ENCODE results near the gene LCE1F. TPM values are rescaled to one million over a fixed set of nuclear protein-coding genes. Genes with fewer than 3 reads are reported as not detected.

The LCE1F gene
- total RNA-seq, 6 donors from 2014 or later = not detected

GRCh38 chr1:152777510-152778137 is 2.7 kb downstream of the LCE1F start:
- ATAC-seq (ENCODE audit: low FRiP score in 2 of 2) (no peak), DNase-seq (no peak)
- no peak for TF ChIP-seq EP300 (IDR thresholded peaks at IDR 0.05)
- TF ChIP-seq CTCF (IDR thresholded peaks at IDR 0.05) = no peak
- no peak for TF ChIP-seq POLR2A (IDR thresholded peaks at IDR 0.05)
- no peak for TF ChIP-seq POLR2AphosphoS5 (IDR thresholded peaks at IDR 0.05)
- 47 to 55% methylated on average over 4 of the region's 4 CpGs for WGBS, 2 donors
- Histone ChIP-seq H3K27me3 (no peaks in the 10 kb centered on the region), H3K9me3 (no peaks in the 10 kb centered on the region), H3K27ac (no peak overlapping the region), H3K4me1 (no peaks in the 10 kb centered on the region), H3K4me3 (no peak overlapping the region), H3K36me3 (no peaks in the 10 kb centered on the region)

GRCh38 chr1:152783095-152783494 is 8.2 kb downstream of the LCE1F start:
- no peak overlapping the region for H3K4me3 ChIP-seq
- ATAC-seq (ENCODE audit: low FRiP score in 2 of 2) (no peak), DNase-seq (no peak)
- H3K9me3 ChIP-seq = no peaks in the 10 kb centered on the region
- no peaks in the 10 kb centered on the region for H3K27me3 ChIP-seq
- H3K27ac ChIP-seq = no peak overlapping the region
- H3K36me3 ChIP-seq = no peaks in the 10 kb centered on the region
- 62 to 69% methylated on average over 1 to 2 of the region's 2 CpGs for WGBS, 2 donors
- no peaks in the 10 kb centered on the region for H3K4me1 ChIP-seq
- TF ChIP-seq CTCF (IDR thresholded peaks at IDR 0.05) (no peak), EP300 (IDR thresholded peaks at IDR 0.05) (no peak), POLR2A (IDR thresholded peaks at IDR 0.05) (no peak), POLR2AphosphoS5 (IDR thresholded peaks at IDR 0.05) (no peak)

GRCh38 chr1:152786077-152786476 is 11.1 kb downstream of the LCE1F start, which contains the start of gene LCE1E:
Gene LCE1E, plus strand, starts transcription at chr1:152786257. Its CDS starts 1,043 bp downstream, at chr1:152787300.
- TF ChIP-seq CTCF (IDR thresholded peaks at IDR 0.05) (no peak), POLR2AphosphoS5 (IDR thresholded peaks at IDR 0.05) (no peak), EP300 (IDR thresholded peaks at IDR 0.05) (no peak)
- no peak within 1 kb of the TSS for H3K4me3 ChIP-seq
- WGBS, 2 donors = 31% methylated on average over 2 of the region's 2 CpGs; no CpG with 5 or more reads in 1 of the 2 donors
- ATAC-seq (ENCODE audit: low FRiP score in 2 of 2) (no peak), DNase-seq (no peak)
- H3K9me3 ChIP-seq = no peaks in the 10 kb centered on the region
- H3K36me3 ChIP-seq = no peaks in the 10 kb centered on the region
- no peak within 1 kb of the TSS for H3K27ac ChIP-seq
- no peaks in the 10 kb centered on the region for H3K4me1 ChIP-seq
- no peaks in the 10 kb centered on the region for H3K27me3 ChIP-seq

GRCh38 chr1:152795686-152796085 is 20.7 kb downstream of the LCE1F start:
- Histone ChIP-seq H3K27me3 (no peaks in the 10 kb centered on the region), H3K9me3 (no peaks in the 10 kb centered on the region), H3K36me3 (no peaks in the 10 kb centered on the region), H3K4me3 (no peak overlapping the region), H3K27ac (no peak overlapping the region), H3K4me1 (no peaks in the 10 kb centered on the region)
- TF ChIP-seq EP300 (IDR thresholded peaks at IDR 0.05) (no peak), CTCF (IDR thresholded peaks at IDR 0.05) (no peak), POLR2AphosphoS5 (IDR thresholded peaks at IDR 0.05) (no peak), POLR2A (IDR thresholded peaks at IDR 0.05) (no peak)
- 48 to 59% methylated on average over 4 of the region's 4 CpGs for WGBS, 2 donors
- no peak for ATAC-seq (ENCODE audit: low FRiP score in 2 of 2)
- DNase-seq = no peak

- no peak for TF ChIP-seq POLR2A (IDR thresholded peaks at IDR 0.05)
- TF ChIP-seq POLR2AphosphoS5 (IDR thresholded peaks at IDR 0.05) = no peak
- TF ChIP-seq CTCF (IDR thresholded peaks at IDR 0.05) = no peak
- no peak for TF ChIP-seq EP300 (IDR thresholded peaks at IDR 0.05)
- ATAC-seq (ENCODE audit: low FRiP score in 2 of 2) = no peak
- 37 to 40% methylated on average over 1 to 3 of the region's 3 CpGs for WGBS, 2 donors
Measured at GRCh38 chr1:152796421-152796820, 21.5 kb downstream of the LCE1F start, which contains the start of gene LCE1D. Gene LCE1D, plus strand, starts transcription at chr1:152796721. Its CDS starts 1,074 bp downstream, at chr1:152797795.

More at GRCh38 chr1:152796421-152796820, 21.5 kb downstream of the LCE1F start, which contains the start of gene LCE1D:
- H3K27ac ChIP-seq = no peak within 1 kb of the TSS
- H3K4me3 ChIP-seq = no peak within 1 kb of the TSS
- H3K9me3 ChIP-seq = no peaks in the 10 kb centered on the region
- no peaks in the 10 kb centered on the region for H3K4me1 ChIP-seq
- DNase-seq = no peak
- H3K27me3 ChIP-seq = no peaks in the 10 kb centered on the region
- no peaks in the 10 kb centered on the region for H3K36me3 ChIP-seq

Data from upper lobe of left lung (tissue), 6 donors.